ENCODE measurements around the gene RND2.

Gene RND2

DNA sequence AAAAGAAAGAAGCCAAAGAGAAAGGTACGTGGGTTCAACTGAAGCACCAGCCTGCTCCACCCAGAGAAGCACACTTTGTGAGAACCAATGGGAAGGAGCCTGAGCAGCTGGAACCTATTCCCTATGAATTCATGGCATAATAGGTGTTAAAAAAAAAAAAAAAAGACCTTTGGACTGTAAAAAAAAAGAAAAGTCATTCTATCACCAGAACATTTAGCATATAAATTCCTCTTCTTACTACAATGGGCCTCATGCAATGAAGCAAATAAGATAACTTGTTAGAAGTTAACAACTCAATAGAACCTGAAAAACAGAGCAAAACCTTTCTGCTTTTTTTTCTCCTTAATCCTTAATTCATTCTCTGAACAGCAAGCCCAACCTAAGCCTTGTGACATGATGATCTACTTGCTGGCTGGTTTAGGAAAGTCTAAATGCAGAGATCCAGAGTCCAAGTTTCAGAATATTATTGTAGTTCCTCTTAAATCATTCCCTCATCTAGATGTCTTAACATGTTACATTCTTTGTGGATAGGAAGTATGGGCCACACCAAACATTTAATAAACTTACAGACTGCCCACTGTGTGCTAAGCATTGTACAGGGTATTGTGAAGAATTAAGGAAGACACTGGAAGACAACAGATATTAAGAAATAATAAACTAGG lies 54.7 kb downstream of the RND2 start:
- no peak for DNase-seq (ENCODE audit: low spot score)
